ENCODE measurements around the gene OTOP3. TPM values are rescaled to one million over a fixed set of nuclear protein-coding genes. Genes with fewer than 3 reads are reported as not detected.
"Not testable (repeated sequence)": the region's sequence is repeated elsewhere in the genome, so short reads cannot be mapped to it uniquely, and the experiment has no call there.

Gene OTOP3
- total RNA-seq, 1 experiment from 2014 or later: not detected

- DNase-seq (ENCODE audit: low read depth): no peak
Observed at GRCh38 chr17:74981318-74981978, 45.8 kb downstream of the OTOP3 start.

- DNase-seq (ENCODE audit: low read depth): peak; percentile 63
Observed at GRCh38 chr17:74981979-74982662, 46.4 kb downstream of the OTOP3 start.

- DNase-seq (ENCODE audit: low read depth): not testable (repeated sequence)
Observed at GRCh38 chr17:74982663-74983313, 47.1 kb downstream of the OTOP3 start.

- no peak for DNase-seq (ENCODE audit: low read depth)
Observed at GRCh38 chr17:74986206-74986576, 50.5 kb downstream of the OTOP3 start.

GRCh38 chr17:74987418-74987908, 51.8 kb downstream of the OTOP3 start, which contains the start of gene CDR2L:
CDR2L (plus strand) TSS chr17:74987632; CDS start chr17:74988044, 412 bp downstream.
- DNase-seq (ENCODE audit: low read depth): peak; percentile 86

- DNase-seq (ENCODE audit: low read depth): peak; percentile 69
Observed at GRCh38 chr17:74987909-74988711, 52.4 kb downstream of the OTOP3 start.

GRCh38 chr17:74990581-74991105, 54.9 kb downstream of the OTOP3 start:
- no peak for DNase-seq (ENCODE audit: low read depth)

GRCh38 chr17:74992223-74992622, 56.5 kb downstream of the OTOP3 start:
- DNase-seq (ENCODE audit: low read depth): no peak

- no peak for DNase-seq (ENCODE audit: low read depth)
Observed at GRCh38 chr17:74994440-74994839, 58.7 kb downstream of the OTOP3 start.

- DNase-seq (ENCODE audit: low read depth): no peak
Observed at GRCh38 chr17:74995847-74996246, 60.1 kb downstream of the OTOP3 start.

GRCh38 chr17:74998783-74999182, 63.1 kb downstream of the OTOP3 start:
- no peak for DNase-seq (ENCODE audit: low read depth)

- no peak for DNase-seq (ENCODE audit: low read depth)
Observed at GRCh38 chr17:74999523-74999922, 63.8 kb downstream of the OTOP3 start.

Other genes with a start within 250 kb of the OTOP3 start
- gene CD300LF, start 223.0 kb upstream of the OTOP3 start, total RNA-seq (2014; rRNA removed): not detected in 2 replicates
- gene RAB37, start 198.6 kb upstream of the OTOP3 start, total RNA-seq (2014; rRNA removed): 0.19 and 0.34 TPM in 2 replicates
- 97.6 and 119 TPM in 2 replicates for gene NHERF1, start 187.3 kb upstream of the OTOP3 start, total RNA-seq (2014; rRNA removed)
- 35.5 and 39.1 TPM in 2 replicates for gene NAT9, start 159.6 kb upstream of the OTOP3 start, total RNA-seq (2014; rRNA removed)
- 0.06 TPM in 1 of 2 replicates, not detected in the other for gene GRIN2C, start 76.0 kb upstream of the OTOP3 start, total RNA-seq (2014; rRNA removed)
- 39.4 and 48.5 TPM in 2 replicates for gene FDXR, start 62.9 kb upstream of the OTOP3 start, total RNA-seq (2014; rRNA removed)
- not detected in 2 replicates for gene FADS6, start 42.3 kb upstream of the OTOP3 start, total RNA-seq (2014; rRNA removed)
- not detected in 2 replicates for gene USH1G, start 12.6 kb upstream of the OTOP3 start, total RNA-seq (2014; rRNA removed)
- gene OTOP2, start 11.6 kb upstream of the OTOP3 start, total RNA-seq (2014; rRNA removed): not detected in 2 replicates
- not detected in 2 replicates for gene HID1, start 36.9 kb downstream of the OTOP3 start, total RNA-seq (2014; rRNA removed)
- 25.1 and 33.1 TPM in 2 replicates for gene CDR2L, start 51.7 kb downstream of the OTOP3 start, total RNA-seq (2014; rRNA removed)
- 56.0 and 84.9 TPM in 2 replicates for gene MRPL58, start 76.8 kb downstream of the OTOP3 start, total RNA-seq (2014; rRNA removed)
- gene ATP5PD, start 111.1 kb downstream of the OTOP3 start, total RNA-seq (2014; rRNA removed): 281 and 284 TPM in 2 replicates
- gene KCTD2, start 111.3 kb downstream of the OTOP3 start, total RNA-seq (2014; rRNA removed): 22.8 and 26.9 TPM in 2 replicates
- 0.11 TPM in 1 of 2 replicates, not detected in the other for gene SLC16A5, start 152.1 kb downstream of the OTOP3 start, total RNA-seq (2014; rRNA removed)
- 2.3 and 5.1 TPM in 2 replicates for gene ARMC7, start 174.1 kb downstream of the OTOP3 start, total RNA-seq (2014; rRNA removed)
- 108 TPM in 2 replicates for gene NT5C, start 195.8 kb downstream of the OTOP3 start, total RNA-seq (2014; rRNA removed)
- gene JPT1, start 218.6 kb downstream of the OTOP3 start, total RNA-seq (2014; rRNA removed): 281 and 311 TPM in 2 replicates
- gene SUMO2, start 247.1 kb downstream of the OTOP3 start, total RNA-seq (2014; rRNA removed): 104 and 109 TPM in 2 replicates